Measurements from ENCODE around the gene GPNMB.
"Not testable (repeated sequence)": the region's sequence is repeated elsewhere in the genome, so short reads cannot be mapped to it uniquely, and the experiment has no call there.

The GPNMB gene

GRCh38 chr7:23246555-23246954, at the start of gene GPNMB:
GPNMB (plus strand) TSS chr7:23246775; CDS start chr7:23246858, 83 bp downstream.
- no peak for DNase-seq

GRCh38 chr7:23197745-23198144, 48.8 kb upstream of the GPNMB start:
- DNase-seq: not testable (repeated sequence)

- no peak for DNase-seq
These were observed 46.2 kb upstream of the GPNMB start for GRCh38 chr7:23200331-23200730.

GRCh38 chr7:23204241-23204640, 42.3 kb upstream of the GPNMB start:
- DNase-seq: no peak

- DNase-seq: no peak
These were observed 41.0 kb upstream of the GPNMB start for GRCh38 chr7:23205577-23205908.

- no peak for DNase-seq
These were observed 40.4 kb upstream of the GPNMB start for GRCh38 chr7:23205909-23206767.

- no peak for DNase-seq
These were observed 39.6 kb upstream of the GPNMB start for GRCh38 chr7:23207021-23207420.

GRCh38 chr7:23207884-23208283, 38.7 kb upstream of the GPNMB start:
- DNase-seq: no peak

- no peak for DNase-seq
These were observed 38.3 kb upstream of the GPNMB start for GRCh38 chr7:23208316-23208715.

GRCh38 chr7:23210506-23210905, 36.1 kb upstream of the GPNMB start:
- no peak for DNase-seq

- no peak for DNase-seq
These were observed 35.0 kb upstream of the GPNMB start for GRCh38 chr7:23211589-23211988.

- no peak for DNase-seq
These were observed 34.2 kb upstream of the GPNMB start for GRCh38 chr7:23212395-23212794.

GRCh38 chr7:23212841-23213240, 33.7 kb upstream of the GPNMB start:
- DNase-seq: no peak

GRCh38 chr7:23213755-23214154, 32.8 kb upstream of the GPNMB start:
- no peak for DNase-seq

- no peak for DNase-seq
These were observed 32.2 kb upstream of the GPNMB start for GRCh38 chr7:23214423-23214822.

GRCh38 chr7:23214938-23215337, 31.6 kb upstream of the GPNMB start:
- no peak for DNase-seq

- DNase-seq: peak in 1 of 2 donors; percentile 37
These were observed 30.6 kb upstream of the GPNMB start for GRCh38 chr7:23216021-23216420.

- no peak for DNase-seq
These were observed 28.4 kb upstream of the GPNMB start for GRCh38 chr7:23218196-23218595.

GRCh38 chr7:23220690-23221305, 25.8 kb upstream of the GPNMB start:
- DNase-seq: no peak

- no peak for DNase-seq
These were observed 24.0 kb upstream of the GPNMB start for GRCh38 chr7:23222439-23223030.

GRCh38 chr7:23224364-23224763, 22.2 kb upstream of the GPNMB start:
- not testable (repeated sequence) for DNase-seq

- peak; percentile 17 to 54 for DNase-seq
These were observed 19.6 kb upstream of the GPNMB start for GRCh38 chr7:23226844-23227450.

GRCh38 chr7:23228412-23228811, 18.2 kb upstream of the GPNMB start:
- DNase-seq: no peak

Data from hippocampal formation (tissue), 2 donors.